ENCODE measurements around the gene SLIT1.

SLIT1 gene

DNA sequence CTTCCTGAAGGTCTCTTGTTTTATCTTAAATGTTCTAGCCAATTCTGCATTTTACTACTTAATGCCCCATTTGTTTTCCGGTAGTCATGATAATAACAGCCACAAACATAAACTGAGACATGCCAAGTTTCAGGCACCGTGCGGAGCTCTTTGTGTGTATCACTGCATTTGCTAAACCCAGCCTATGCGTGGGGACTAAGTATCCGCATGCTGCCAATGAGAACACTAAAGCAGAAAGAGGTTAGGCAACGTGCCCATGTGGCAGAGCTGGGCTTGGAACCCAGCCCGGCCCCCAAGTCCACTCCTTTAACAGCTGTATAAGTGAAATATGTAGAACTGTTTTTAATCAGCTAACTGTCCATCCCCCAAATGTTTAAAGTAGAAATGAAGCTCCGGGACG lies 54.1 kb downstream of the SLIT1 start:
- TF ChIP-seq, protein P1, sequence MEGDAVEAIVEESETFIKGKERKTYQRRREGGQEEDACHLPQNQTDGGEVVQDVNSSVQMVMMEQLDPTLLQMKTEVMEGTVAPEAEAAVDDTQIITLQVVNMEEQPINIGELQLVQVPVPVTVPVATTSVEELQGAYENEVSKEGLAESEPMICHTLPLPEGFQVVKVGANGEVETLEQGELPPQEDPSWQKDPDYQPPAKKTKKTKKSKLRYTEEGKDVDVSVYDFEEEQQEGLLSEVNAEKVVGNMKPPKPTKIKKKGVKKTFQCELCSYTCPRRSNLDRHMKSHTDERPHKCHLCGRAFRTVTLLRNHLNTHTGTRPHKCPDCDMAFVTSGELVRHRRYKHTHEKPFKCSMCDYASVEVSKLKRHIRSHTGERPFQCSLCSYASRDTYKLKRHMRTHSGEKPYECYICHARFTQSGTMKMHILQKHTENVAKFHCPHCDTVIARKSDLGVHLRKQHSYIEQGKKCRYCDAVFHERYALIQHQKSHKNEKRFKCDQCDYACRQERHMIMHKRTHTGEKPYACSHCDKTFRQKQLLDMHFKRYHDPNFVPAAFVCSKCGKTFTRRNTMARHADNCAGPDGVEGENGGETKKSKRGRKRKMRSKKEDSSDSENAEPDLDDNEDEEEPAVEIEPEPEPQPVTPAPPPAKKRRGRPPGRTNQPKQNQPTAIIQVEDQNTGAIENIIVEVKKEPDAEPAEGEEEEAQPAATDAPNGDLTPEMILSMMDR (IDR thresholded peaks at IDR 0.05; ENCODE audit: insufficient read depth, low read depth, low read length, missing control alignments) = no peak
- H3K4me3 ChIP-seq (ENCODE audit: low read length) = no peak overlapping the region
- no peak for DNase-seq (ENCODE audit: low read depth)

DNA sequence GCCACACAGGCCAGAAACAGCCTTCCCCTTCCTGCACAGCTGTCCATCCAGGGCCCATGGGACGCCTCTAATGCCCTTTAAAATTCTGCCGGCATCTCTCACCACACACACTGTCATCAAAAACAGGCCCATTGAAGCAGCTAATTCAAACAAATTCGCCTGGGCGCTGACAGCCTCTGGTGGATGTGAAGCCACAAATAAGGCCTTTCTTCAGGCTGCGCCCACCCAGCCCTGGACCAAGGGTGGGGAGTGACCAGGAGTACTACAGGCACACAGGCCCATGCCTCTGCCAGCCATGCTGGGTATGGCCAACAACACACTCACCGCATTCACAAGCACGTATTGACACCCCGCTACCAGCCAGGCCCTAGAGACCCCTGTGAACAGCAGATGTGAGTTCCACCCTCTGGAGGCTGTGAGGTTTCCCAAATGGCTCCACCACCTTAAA lies 54.6 kb downstream of the SLIT1 start:
- TF ChIP-seq, protein P1 (IDR thresholded peaks at IDR 0.05; ENCODE audit: insufficient read depth, low read depth, low read length, missing control alignments) = no peak
- no peak overlapping the region for H3K4me3 ChIP-seq (ENCODE audit: low read length)
- no peak for DNase-seq (ENCODE audit: low read depth)

DNA sequence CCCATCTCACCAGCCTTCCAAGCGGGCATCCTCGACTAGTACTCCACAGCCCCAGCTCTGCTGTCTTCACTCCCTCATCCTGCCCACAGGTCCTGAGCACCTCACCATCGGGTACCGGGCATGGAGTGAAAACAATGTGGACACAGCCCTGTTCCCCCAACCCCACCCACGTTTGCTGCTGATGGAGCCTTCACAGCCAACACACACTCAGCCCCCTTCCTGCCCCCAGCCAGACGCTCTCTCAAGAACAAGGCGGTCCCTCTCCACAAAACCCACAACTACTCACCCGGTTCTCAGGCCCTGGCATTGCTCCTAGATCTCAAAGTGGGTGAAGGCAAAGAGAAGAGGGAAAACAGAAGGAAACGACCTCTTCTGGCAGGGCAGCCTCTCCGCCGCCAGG lies 56.1 kb downstream of the SLIT1 start:
- no peak for DNase-seq (ENCODE audit: low read depth)
- no peak overlapping the region for H3K4me3 ChIP-seq (ENCODE audit: low read length)
- TF ChIP-seq, protein P1 (IDR thresholded peaks at IDR 0.05; ENCODE audit: insufficient read depth, low read depth, low read length, missing control alignments) = no peak

DNA sequence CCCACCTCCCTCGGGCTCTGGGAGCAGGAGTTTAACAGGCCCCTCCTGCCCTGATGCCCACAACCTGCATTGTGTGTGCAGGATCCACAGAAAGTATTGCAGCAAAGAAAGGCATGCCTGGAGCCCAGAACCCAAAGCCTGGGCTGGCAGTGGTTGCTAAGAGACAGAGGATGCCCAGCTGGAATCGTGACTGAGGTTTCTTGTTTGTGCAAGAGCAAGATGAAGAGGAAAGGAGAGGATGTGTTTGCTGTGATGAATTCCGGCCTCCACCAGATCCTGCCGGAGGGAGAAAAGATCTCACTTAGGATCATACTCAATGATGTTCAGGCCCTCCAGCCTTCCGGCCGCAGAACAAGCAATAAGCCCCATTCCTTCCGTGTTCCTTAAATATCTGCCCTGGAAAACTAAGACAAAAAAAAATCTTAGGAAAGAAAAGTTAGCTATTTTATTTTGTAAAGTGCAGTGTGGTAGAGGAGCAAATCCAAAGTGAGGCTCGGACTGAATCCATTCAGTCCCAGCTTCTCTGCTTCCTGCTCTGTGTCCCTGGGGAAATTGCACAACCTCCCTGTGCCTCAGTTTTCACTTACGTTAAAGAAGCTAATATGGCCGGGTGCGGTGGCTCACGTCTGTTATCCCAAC lies 57.1 kb downstream of the SLIT1 start:
- H3K4me3 ChIP-seq (ENCODE audit: low read length) = no peak overlapping the region
- no peak for DNase-seq (ENCODE audit: low read depth)
- TF ChIP-seq, protein P1 (IDR thresholded peaks at IDR 0.05; ENCODE audit: insufficient read depth, low read depth, low read length, missing control alignments) = no peak

DNA sequence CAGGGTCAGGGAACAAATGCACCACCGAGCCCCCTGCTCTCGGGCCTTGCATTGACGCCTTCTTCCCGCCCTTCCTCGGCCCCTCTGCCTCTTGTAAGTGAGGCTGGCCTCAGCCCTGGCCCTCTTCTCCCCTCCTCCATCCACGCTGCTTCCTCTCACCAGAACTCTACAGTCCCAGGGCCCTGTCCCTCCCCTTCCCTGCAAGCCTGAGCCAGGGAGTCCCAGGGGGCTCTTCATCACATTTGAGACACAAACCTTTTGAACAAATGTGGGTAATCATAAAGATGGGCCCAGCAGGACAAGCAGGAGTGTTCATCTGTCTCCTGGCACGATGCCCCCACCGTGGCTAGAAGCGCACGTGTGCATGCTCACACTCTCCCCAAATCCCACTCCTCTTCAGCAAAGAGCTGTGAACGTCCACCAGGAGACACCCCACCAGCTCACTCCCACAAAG lies 57.7 kb downstream of the SLIT1 start:
- no peak overlapping the region for H3K4me3 ChIP-seq (ENCODE audit: low read length)
- no peak for DNase-seq (ENCODE audit: low read depth)
- TF ChIP-seq, protein P1 (IDR thresholded peaks at IDR 0.05; ENCODE audit: insufficient read depth, low read depth, low read length, missing control alignments) = no peak

DNA sequence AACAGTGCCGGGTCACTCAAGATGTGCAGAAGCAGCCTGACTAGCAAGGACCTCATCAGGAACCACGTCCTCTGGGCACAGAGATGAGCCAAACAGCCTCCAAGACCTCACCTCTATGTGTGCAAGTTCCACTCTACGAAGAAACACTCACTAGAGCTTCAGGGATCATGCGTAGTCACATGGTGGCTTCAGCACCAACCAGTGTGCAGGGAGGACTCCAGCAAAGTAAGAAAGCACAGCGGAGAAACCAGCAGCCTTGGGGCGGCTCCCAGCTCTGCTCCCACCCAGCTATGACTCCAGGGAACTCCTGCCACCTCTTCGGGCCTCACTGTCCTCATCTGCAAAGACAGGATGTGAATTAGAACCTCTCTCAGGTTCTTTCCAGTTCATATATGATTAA lies 58.2 kb downstream of the SLIT1 start:
- no peak for DNase-seq (ENCODE audit: low read depth)
- TF ChIP-seq, protein P1 (IDR thresholded peaks at IDR 0.05; ENCODE audit: insufficient read depth, low read depth, low read length, missing control alignments) = no peak
- H3K4me3 ChIP-seq (ENCODE audit: low read length) = no peak overlapping the region

DNA sequence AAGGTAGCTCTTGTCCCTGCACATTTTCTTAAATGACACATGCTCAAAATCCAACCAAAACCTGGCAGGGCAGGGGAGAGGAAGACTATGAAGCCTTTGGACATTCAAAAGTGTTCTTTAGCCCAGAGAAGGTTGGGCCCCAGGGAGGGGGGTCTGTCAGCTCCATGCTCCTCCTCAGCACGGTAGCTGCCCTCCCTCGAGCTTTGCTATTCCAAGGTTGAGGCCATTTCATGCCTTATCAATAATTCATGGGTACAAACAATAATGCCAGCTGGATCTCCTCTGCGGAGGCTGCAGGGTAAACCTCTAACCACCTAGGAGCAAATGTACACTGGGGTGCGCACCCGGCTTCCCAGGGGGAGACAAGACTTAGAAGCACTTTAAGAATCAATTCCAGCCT lies 61.5 kb downstream of the SLIT1 start:
- no peak for DNase-seq (ENCODE audit: low read depth)
- H3K4me3 ChIP-seq (ENCODE audit: low read length) = no peak overlapping the region
- TF ChIP-seq, protein P1 (IDR thresholded peaks at IDR 0.05; ENCODE audit: insufficient read depth, low read depth, low read length, missing control alignments) = no peak

Measured in epithelial cell of esophagus (primary cell).